NCI-H2029 (cell line): ENCODE results near the gene CLIP1.
A peak's percentile ranks its signal among the peaks of the same experiment; 100 is the strongest.
"Not testable (repeated sequence)": the region's sequence is repeated elsewhere in the genome, so short reads cannot be mapped to it uniquely, and the experiment has no call there.

Experiments used
- DNase-seq: peaks from one replicate; lab custom pipeline; 2025; lab: John Stamatoyannopoulos, UW

Gene CLIP1

DNA sequence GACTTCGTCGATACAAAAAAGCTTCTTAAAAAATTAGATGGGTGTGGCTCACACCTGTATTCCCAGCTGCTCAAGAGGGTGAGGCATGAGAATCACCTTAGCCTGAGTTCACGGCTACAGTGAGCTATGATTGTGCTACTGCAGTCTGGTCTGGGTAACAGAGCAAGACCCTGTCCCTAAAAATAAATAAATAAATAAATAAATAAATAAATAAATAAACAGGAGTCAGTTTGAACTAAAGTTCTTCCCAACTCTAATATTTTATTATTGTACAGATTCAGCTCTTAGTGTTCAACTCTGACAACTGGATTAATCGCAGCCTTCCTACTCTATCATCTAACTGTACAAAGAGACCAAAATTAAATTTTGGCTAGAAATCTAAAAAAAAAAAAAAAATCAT lies 12.7 kb upstream of the CLIP1 start:
- no peak for DNase-seq

DNA sequence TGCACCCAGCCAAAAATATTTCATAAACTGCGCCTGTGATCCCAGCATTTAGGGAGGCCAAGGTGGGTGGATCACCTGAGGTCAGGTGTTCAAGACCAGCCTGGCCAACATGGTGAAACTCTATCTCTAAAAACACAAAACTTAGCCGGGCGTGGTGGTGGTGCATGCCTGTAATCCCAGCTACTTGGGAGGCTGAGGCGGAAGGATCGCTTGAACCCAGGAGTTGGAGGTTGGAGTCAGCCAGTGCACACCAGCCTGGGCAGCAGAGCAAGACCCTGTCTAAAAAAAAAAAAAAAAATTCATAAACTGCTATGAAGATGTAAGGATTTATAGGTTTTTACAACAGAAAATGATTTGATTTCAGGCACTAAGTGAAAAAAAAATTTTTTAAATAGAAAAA lies 6.6 kb upstream of the CLIP1 start:
- DNase-seq, result not testable (repeated sequence)

DNA sequence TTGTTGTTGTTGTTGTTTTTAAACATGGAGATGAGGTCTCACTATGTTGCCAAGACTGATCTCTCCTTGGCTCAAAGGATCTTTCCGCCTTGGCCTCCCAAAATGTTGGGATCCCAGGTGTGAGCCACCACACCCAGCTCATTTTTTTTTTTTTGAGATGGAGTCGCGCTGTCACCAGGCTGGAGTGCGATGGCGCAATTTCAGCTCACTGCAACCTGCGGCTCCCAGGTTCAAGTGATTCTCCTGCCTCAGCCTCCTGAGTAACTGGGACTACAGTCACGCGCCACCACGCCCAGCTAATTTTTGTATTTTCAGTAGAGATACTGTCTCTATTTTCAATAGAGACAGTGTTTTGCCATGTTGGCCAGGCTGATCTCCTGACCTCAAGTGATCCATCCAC lies 4.9 kb upstream of the CLIP1 start:
- no peak for DNase-seq

DNA sequence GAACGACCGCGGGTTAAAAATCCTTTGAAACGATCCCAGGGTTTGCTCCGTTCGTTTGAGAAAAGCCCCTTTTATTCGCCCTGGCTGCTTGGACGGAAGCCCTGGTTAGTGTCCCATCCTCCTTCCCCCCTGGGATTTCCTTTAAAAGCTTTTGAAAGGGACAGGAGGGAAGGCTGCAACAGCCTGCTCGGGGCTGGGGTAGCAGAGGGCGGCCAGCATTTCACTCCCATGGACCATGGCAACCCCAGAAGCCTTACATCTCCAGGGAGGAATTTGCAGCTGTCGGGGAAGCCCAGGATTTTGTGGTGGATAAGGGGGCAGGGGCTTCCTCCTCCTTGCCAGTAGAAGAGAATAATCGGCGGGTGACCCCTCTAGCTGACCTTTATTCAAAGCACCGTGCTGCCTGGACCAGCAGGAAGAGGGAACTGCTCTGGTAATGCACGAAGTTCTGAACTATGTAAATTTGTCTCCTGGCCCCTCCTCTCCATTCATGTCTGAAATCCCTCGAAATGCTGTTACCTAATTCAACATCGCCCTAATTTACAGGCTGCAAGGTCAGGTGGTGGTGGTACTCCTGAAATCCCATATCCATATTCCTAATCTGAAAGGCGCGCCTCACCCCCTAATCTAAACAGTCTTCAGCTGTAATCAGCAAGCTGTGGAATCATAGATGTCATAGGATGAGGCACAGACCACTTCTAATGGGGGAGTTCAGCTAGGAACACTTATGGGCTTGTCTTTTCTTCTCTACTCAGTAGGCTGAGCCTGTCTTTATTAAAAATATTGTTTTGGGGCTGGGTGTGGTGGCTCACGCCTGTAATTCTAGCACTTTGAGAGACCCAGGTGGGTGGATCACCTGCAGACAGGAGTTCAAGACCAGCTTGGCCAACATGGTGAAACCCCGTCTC lies 1.0 kb upstream of the CLIP1 start:
- no peak for DNase-seq

DNA sequence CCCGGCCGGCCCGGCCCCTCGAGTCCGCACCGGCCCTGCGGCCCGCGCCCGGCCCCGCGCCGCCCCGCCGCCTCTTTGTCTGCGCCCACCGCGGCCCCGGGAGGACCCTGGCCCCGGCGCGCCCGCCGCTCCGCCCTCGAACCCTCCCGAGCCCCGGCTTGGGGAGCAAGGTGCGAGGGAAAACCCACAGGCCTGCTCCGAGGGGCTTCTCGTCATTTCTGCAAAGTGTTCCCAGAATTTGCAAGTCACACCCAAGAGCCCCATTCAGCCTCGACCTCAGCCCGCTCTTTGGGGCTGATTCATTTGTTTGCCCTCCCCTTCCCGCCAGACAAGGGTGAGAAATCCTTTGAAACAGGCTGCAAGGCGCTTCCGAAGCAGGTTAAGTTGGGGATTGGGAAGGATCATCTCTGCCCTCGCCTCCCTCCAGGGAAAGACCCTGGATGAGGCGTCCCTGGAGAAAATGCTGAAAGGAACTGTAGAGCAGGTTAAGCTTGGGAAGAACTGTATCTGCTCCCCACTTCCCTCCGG lies 325 bp upstream of the CLIP1 start:
- DNase-seq, result no peak

DNA sequence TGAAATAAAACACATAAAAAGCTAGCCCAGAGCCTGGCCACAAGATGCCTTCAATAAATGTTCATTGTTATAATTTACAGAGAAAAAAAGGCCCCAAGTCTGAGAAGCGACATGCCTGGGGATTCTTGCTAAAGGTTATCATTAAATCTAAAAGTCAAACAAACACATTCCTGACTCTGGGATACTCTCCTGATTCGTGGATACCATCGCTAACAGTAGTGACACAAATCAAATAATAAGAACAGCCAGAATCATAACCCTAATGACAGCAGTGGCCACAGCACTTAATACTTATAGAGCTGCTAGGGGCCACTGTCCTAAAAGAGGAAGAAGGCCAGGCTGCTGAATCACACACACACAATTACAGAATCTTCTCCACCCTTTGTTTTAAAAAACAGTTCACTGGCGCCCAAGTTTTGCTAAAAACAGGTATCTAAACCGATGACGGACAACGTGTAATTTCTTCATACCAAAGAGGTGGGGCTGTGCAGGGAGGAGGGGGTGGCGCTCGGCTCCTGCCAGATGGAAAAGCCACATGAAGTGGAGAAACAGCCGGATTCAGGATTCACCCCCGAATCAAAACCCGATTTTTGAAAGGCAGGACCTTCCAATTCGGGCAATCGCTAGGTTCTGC lies 1.2 kb downstream of the CLIP1 start:
- no peak for DNase-seq

DNA sequence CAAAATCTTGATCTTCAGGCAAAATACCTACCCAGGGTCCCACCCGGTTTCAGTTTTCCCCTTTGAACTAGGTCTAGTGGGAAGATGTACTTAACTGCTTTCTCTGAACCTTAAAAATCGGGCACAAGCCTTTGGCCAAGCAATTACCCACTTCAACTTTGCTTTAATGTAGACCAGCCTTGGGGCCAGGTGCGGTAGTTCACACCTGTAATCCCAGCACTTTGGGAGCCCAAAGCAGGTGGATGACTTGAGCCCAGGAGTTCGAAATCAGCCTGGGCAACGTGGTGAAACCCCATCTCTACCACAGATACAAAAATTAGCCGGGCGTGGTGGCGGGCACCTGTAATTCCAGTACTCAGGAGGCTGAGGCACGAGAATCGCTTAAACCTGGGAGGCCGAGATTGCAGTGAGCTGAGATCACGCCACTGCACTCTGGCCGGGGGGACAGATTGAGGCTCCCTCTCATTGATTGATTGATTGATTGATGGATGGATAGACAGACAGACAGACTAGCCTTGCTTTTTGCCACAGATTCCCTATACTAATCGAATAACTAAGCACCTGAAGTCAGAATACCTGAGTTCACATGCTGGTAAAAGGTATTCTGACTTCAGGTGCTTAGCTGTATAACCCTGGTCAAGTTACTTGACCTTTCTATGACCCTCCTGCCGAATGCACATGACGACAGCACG lies 1.9 kb downstream of the CLIP1 start:
- DNase-seq, result no peak

DNA sequence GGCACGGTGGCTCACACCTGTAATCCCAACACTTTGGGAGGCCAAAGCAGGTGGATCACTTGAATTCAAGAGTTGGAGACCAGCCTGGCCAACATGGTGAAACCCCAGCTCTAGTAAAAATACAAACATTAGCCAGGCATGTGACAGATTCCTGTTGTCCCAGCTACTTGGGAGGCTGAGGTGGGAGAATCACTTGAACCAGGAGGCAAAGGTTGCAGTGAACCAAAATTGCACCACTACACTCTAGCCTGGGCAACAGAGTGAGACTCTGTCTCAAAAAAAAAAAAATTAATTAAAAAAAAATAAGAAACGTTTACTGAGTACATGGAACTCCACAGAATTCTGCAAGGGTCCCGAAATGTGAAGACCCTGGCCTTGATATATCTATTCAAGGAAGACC lies 3.4 kb downstream of the CLIP1 start:
- DNase-seq, result not testable (repeated sequence)

DNA sequence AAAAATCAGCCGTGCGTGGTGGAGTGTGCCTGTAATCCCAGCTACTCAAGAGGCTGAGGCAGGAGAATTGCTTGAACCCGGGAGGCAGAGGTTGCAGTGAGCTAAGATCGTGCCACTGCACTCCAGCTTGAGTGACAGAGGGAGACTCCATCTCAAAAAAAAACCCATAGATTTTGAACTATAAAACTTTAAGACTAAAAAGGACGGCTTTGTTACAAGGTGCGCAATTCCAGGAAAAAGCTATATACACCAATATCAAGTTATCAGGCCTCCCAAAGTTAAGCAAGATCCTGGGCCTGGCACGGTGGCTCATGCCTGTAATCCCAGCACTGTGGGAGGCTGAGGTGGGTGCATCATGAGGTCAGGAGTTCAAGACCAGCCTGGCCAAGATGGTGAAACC lies 6.8 kb downstream of the CLIP1 start:
- DNase-seq, result not testable (repeated sequence)

DNA sequence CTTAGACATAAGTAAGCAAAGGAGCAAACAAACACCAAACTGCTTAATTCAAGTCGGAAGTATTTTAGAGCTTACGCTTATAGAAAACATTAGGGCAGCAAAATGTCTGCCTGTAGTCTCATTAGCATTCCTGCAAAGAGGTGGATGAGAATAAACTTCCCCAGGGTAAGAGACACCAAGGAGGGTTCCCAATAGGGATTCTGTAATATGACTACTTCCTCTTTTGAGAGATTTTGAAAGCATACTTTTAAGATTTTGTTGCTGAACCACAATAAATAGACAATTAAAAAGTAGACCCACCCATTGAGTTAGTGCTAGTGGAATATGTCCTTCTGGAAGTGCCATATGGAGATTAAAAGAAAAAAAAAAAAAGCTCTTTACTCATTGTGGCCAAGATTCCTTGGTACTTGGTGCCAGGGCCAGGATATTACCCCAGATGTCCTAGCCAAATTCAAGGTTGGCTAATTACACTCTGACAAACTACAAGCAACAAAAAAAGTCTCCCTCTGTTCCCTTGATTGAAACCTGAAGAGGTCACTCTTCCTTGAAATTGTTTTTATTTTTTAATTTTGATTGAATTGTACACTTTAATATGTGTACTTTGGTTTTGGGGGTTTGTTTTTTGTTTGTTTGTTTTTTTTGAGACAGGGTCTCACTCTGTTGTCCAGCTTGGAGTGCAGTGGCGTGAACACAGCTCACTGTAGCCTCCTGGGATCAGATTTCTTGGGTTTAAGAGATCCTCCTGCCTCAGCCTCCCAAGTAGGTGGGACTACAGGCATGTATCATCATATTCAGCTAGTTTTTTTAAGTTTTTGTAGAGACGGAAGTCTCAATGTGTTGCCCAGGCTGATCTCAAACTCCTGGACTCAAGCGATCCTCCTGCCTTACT lies 8.7 kb downstream of the CLIP1 start:
- DNase-seq, result no peak

DNA sequence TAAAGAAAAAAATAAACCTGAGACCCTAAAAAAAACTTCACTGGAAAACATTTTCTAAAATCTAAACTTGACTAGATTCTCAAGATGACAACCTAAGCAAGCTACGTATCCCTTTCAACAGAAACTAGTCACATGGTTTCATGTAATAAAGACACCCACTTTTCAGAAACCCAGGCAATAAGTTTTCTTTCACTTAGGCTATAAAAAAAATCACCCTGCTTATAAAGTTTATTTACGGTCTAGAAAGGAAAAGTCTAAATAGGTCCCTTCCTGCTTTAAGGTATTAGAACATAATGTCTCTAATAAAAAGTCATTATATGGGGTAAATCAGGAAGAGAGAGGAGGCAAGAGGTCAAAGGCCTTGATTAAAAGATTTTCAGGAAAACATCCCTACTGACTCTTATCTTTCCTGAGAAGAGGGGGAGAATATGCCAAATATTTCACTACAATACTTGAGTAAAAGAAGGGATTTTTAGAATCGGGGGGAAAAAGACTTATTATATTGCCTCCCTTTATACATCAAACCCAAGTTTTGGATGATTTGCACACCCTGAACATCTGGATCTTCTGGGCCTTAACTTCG lies 9.5 kb downstream of the CLIP1 start:
- no peak for DNase-seq

DNA sequence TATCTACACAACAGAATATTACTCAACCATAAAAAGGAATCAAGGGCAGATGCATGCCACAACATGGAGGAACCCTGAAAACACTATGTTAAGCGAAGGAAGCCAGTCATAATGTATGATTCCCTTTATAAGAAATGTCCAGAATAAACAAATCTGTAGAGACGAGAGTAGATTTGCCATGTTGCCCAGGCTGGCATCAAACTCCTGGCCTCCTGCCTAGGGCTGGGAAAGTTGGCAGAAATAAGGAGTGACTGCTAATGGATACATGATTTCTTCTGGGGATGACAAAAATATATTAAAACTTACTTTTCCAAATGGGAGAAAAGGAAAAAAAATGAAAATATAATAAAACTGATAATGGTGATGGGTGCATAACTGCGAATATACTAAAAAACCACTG lies 10.9 kb downstream of the CLIP1 start:
- DNase-seq, result no peak

DNA sequence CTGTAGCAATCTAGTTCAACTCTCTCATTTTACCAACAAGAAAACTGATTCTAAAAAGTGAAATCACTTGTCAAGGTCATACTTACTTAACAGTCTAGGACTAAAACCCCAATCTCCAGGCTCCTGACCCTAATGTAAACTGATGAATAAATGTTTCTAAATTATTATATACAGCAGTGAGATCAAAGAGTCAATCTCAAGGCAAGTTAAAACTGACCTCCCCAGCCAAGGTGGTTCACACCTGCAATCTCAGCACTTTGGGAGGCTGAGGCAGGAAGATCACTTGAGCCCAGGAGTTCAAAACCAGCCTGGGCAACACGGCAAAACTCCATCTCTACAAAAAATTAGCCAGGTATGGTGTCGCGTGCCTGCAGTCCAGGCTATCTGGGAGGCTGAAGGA lies 15.3 kb downstream of the CLIP1 start:
- no peak for DNase-seq

DNA sequence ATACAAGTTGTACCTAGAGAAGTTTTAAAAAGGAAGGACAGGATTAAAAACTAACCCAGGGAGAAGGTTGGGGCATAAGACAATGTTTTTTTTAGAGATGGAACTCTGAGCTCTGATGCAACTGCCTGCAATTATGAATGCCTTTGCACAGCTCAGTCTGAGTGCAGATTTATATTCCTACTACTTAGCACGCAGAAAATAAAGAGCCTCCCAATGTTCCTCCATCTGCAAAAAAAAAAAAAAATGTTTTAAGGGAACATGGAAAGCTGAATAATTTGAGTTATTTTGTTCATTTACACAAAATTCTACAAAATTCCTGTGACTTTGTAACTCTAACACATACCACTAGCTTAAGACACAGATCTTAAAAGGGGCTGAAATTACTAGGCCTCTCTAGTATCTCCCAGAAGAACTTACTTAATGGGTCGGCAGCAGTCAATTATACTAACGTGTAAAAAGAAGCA lies 15.7 kb downstream of the CLIP1 start:
- no peak for DNase-seq

DNA sequence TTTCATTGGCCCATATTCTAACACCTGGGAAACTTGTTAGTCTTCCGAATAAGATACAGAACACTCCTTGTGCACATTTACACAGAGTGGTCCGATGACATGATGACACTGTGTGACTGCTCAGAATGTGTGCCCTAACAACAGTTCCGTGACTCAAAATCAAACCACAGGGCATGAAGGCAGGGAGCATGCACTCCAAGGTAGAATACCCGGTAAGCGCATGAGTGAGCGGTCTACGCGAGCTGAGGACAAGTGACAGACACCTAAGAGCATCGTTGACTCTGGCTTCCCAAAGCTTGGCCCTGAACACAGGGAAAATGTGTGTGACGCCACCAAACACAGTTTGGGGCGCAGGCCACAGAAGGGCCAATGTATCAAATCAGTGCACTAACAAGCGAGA lies 18.6 kb downstream of the CLIP1 start:
- no peak for DNase-seq

DNA sequence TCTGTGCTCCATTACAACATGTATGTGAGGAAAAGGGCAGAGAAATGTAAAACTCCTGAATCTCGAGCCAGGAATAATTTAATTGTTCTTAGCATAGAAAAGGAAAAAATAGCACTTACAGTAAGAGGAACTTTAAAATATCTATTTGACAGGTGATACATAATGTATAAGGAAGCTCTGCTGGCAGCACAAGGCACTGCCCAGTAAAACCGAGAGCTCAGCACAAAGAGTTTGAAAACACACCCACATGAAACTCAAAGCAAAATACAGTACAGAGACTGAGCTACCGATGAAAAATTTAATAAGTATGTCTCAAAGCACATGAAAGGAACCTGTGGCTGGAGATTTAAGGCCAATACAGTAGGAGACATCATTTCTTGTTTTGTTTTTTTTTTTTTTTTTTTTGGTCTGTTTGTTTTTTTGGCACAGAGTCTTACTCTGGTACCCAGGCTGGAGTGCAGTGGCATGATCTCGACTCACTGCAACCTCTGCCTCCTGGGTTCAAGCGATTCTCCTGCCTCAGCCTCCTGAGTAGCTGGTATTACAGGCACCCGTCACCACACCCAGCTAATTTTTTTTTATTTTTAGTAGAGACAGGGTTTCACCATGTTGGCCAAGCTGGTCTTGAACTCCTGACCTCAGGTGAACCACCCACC lies 19.2 kb downstream of the CLIP1 start:
- no peak for DNase-seq

DNA sequence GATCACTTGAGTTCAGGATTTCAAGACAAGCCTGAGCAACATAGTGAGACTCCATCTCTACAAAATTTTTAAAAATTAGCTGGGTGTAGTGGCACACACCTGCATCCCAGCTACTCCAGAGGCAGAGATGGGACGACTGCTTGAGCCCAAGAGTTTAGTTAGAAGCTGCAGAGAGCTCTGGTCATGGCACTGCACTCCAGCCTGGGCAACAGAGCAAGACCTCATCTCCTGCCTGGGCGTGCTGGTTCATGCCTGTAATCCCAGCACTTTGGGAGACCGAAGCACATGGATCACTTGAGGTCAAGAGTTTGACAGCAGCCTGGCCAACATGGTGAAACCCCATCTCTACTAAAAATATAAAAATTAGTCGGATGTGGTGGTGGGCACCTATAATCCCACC lies 20.2 kb downstream of the CLIP1 start:
- DNase-seq, result no peak

DNA sequence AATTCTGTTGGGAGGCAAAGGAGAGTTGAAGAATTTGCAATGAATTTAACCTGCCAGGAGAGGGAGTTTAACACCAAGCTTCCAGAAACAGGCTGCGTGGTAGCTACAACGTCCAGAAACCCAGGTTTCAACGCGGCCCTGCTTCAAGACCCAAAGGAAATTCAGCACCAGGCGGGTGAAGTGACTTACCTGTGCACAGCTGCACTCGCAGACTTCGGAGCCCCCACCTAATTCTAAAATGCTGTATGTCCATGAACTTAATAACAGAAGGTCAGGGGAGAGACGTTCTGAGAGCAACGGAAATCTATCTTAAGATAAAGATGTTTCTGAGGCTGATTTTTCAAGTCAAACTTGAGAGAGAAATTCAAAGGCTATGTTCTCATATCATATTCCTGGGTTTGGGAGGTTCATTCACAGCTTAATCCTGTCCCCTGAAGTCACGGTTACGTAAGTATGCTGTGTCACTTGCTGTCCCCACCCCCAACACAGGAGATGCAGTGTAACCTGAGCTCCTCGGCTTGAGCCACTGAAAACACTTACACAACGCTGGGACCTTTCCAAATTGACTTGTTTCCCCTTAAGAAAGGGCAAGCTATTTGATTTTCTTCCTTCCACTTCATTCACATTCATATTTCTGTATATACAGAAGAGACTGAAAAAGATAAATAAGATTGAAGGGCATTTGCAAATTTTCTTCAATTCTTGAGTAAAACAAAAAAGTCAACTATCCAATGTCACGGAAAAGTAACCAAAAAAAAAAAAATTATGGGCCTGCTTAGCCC lies 22.7 kb downstream of the CLIP1 start:
- peak; percentile 92 for DNase-seq

DNA sequence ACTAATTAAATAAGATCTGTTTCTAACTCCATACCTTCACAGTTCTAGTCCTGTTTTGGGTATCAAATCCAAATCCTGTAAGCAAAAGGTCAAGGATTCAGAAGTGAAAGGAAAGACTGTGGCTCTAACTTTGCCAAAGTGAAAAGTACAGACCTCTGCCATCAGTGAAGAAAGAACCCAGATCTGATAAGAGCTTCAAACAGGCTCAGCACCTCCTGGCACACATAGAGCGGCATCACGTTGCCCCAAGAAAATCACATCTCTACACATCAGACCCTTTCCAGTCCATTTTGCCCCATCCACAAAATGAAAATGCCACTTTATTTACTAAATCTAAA lies 23.2 kb downstream of the CLIP1 start:
- DNase-seq, result no peak

DNA sequence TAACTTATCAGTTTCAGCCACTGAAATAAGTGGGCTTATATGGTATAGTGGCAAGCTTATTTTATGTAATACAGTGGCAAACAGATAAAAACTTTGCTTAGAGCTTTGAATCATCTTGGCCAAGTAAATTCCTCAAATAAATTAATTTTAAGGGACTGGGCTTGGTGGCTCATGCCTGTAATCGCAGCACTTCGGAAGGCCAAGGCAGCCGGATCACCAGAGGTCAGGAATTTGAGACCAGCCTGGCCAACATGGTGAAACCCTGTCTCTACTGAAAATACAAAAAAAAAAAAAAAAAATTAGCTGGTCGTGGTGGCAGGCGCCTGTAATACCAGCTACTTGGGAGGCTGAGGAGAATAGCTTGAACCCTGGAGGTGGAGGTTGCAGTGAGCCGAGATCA lies 24.5 kb downstream of the CLIP1 start:
- not testable (repeated sequence) for DNase-seq
